Liver (tissue), 3 donors: ENCODE results near the gene C8G.

ENCODE experiments used
- JUND ChIP-seq, 2 donors: IDR thresholded peaks; 2 replicates each; pipeline ENCODE4 v1.6.1; 2016; ENCODE audit warnings: antibody characterized with exemption in 2 of 2
- MAX ChIP-seq: IDR thresholded peaks from 2 replicates; pipeline ENCODE4 v1.6.1; 2016; ENCODE audit warnings: antibody characterized with exemption
- TF ChIP-seq, protein P1 (sequence below): fragments of 150-350 bp; IDR thresholded peaks from 2 replicates; pipeline ENCODE4 v1.5.1; 2017; ENCODE audit warnings: improper control_type of control experiment, low read depth, low read length; ENCODE audit not compliant: missing input control
- donor health status: healthy.
- donor health status: healthy.

DNA sequence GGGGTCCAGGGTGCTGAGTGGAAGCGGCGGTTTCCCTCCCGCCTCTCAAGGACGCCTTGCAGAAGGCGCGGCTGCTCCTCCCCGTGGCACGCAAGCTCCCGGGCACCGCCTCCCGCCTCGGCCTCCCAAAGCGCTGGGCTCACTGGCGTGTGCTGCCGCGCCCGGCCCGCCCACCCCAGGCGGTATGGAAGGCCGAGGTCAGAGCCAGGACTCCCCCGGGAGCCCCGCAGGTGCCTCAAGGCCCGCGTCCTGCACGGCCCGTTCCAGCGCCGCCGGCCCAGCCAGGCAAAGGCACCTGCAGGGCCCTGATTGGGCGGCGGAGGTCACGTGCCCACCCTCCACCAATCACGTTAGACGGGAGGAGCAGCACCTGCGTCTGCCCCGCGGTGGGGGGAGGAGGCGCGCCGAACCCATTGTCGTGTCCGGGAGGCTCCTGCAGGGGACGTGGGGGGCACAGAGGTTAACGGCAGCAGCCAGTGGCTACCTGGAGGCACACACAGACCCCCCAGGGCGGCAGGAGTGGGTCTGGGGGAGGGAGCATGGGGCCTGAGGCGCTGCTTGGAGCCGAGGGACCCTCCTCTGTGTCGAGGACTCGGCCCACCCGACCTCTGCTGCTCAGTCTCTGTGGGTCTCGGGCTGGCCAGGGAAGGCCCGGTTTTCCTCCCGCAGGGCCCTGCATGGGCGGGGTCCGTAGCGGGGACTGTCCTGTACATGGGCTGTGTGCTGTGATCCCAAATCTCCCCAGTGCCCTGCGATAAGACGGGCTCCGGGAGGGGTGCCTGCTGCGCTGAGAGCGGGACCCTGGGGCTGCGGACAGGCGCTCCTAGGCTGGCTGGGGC, 5.0 kb downstream of the C8G start:
- no peak for TF ChIP-seq JUND (IDR thresholded peaks at IDR 0.05)
- TF ChIP-seq, protein P1, sequence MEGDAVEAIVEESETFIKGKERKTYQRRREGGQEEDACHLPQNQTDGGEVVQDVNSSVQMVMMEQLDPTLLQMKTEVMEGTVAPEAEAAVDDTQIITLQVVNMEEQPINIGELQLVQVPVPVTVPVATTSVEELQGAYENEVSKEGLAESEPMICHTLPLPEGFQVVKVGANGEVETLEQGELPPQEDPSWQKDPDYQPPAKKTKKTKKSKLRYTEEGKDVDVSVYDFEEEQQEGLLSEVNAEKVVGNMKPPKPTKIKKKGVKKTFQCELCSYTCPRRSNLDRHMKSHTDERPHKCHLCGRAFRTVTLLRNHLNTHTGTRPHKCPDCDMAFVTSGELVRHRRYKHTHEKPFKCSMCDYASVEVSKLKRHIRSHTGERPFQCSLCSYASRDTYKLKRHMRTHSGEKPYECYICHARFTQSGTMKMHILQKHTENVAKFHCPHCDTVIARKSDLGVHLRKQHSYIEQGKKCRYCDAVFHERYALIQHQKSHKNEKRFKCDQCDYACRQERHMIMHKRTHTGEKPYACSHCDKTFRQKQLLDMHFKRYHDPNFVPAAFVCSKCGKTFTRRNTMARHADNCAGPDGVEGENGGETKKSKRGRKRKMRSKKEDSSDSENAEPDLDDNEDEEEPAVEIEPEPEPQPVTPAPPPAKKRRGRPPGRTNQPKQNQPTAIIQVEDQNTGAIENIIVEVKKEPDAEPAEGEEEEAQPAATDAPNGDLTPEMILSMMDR, result peak; percentile 19
- TF ChIP-seq MAX, result no peak
